Trophoblast cell (in vitro differentiated cells and primary cell): ENCODE results near the gene SDCBP2.

Source experiments
- DNase-seq, 2 donors: peaks; one replicate each; pipeline ENCODE4 v3.0.0-alpha.2; 2016
- H2AFZ ChIP-seq: 2 replicates; pipeline ENCODE4 v1.6.1; 2013; ENCODE audit warnings: low read length, moderate library complexity, mild to moderate bottlenecking; ENCODE audit not compliant: insufficient read depth, poor library complexity
- H2AK5ac ChIP-seq: 2 replicates; pipeline ENCODE4 v1.6.1; 2013; ENCODE audit warnings: mild to moderate bottlenecking, low read length
- H2BK120ac ChIP-seq: 2 replicates; pipeline ENCODE4 v1.6.1; 2013; ENCODE audit warnings: low read length, mild to moderate bottlenecking, moderate library complexity; ENCODE audit not compliant: insufficient read depth, poor library complexity
- H2BK12ac ChIP-seq: 2 replicates; pipeline ENCODE4 v1.6.1; 2013; ENCODE audit warnings: mild to moderate bottlenecking, low read length, moderate library complexity
- H2BK5ac ChIP-seq: 2 replicates; pipeline ENCODE4 v1.6.1; 2013; ENCODE audit warnings: low read length, low read depth, moderate library complexity, mild to moderate bottlenecking; ENCODE audit not compliant: poor library complexity
- H3K14ac ChIP-seq: 2 replicates; pipeline ENCODE4 v1.6.1; 2013; ENCODE audit warnings: mild to moderate bottlenecking, low read length
- H3K18ac ChIP-seq: 2 replicates; pipeline ENCODE4 v1.6.1; 2013; ENCODE audit warnings: mild to moderate bottlenecking, low read length
- H3K23ac ChIP-seq: 2 replicates; pipeline ENCODE4 v1.6.1; 2013; ENCODE audit warnings: low read length
- H3K27ac ChIP-seq: 2 replicates; pipeline ENCODE4 v1.5.1; 2013; ENCODE audit warnings: low read depth, mild to moderate bottlenecking, inconsistent platforms, low read length, moderate library complexity
- H3K27me3 ChIP-seq: 2 replicates; pipeline ENCODE4 v1.6.1; 2013; ENCODE audit warnings: inconsistent platforms, mild to moderate bottlenecking, low read length, moderate library complexity; ENCODE audit not compliant: insufficient read depth
- H3K36me3 ChIP-seq, 2 experiments: 1 replicate in 1 of 2; 2 replicates in 1 of 2; pipeline ENCODE4 v1.6.1; 2013; ENCODE audit warnings: low read length in 2 of 2, mild to moderate bottlenecking in 2 of 2, moderate library complexity in 1 of 2; ENCODE audit not compliant: insufficient read depth in 2 of 2, control insufficient read depth in 1 of 2
- H3K4ac ChIP-seq: 2 replicates; pipeline ENCODE4 v1.6.1; 2013; ENCODE audit warnings: low read depth, mild to moderate bottlenecking, low read length, moderate library complexity
- H3K4me1 ChIP-seq, 2 experiments: 1 replicate in 1 of 2; 2 replicates in 1 of 2; pipeline ENCODE4 v1.6.1; 2013; ENCODE audit warnings: low read length in 2 of 2, mild to moderate bottlenecking in 2 of 2, moderate library complexity in 1 of 2; ENCODE audit not compliant: insufficient read depth in 2 of 2, control insufficient read depth in 1 of 2
- H3K4me2 ChIP-seq: 2 replicates; pipeline ENCODE4 v1.6.1; 2013; ENCODE audit warnings: inconsistent platforms, mild to moderate bottlenecking, low read length, moderate library complexity
- H3K4me3 ChIP-seq: 2 replicates; pipeline ENCODE4 v1.5.1; 2013; ENCODE audit warnings: mild to moderate bottlenecking, low read depth, low read length, inconsistent platforms
- H3K79me1 ChIP-seq: one replicate; pipeline ENCODE4 v1.6.1; 2013; ENCODE audit warnings: low read length
- H3K79me2 ChIP-seq: 2 replicates; pipeline ENCODE4 v1.6.1; 2013; ENCODE audit warnings: low read length, mild to moderate bottlenecking; ENCODE audit not compliant: control insufficient read depth, insufficient read depth, poor library complexity
- H3K9ac ChIP-seq: 2 replicates; pipeline ENCODE4 v1.6.1; 2013; ENCODE audit warnings: mild to moderate bottlenecking, low read length
- H3K9me3 ChIP-seq: 2 replicates; pipeline ENCODE4 v1.6.1; 2013; ENCODE audit warnings: low read depth, mild to moderate bottlenecking, control low read depth, inconsistent platforms, low read length; ENCODE audit not compliant: insufficient read depth
- H4K12ac ChIP-seq: 2 replicates; pipeline ENCODE4 v1.6.1; 2013; ENCODE audit warnings: low read depth, mild to moderate bottlenecking, low read length, moderate library complexity
- H4K8ac ChIP-seq: 2 replicates; pipeline ENCODE4 v1.6.1; 2013; ENCODE audit warnings: low read depth, mild to moderate bottlenecking, low read length, moderate library complexity
- H4K91ac ChIP-seq: one replicate; pipeline ENCODE4 v1.6.1; 2013; ENCODE audit warnings: low read depth, mild to moderate bottlenecking, low read length, moderate library complexity
- WGBS: extraction: QIAGEN DNeasy Blood & Tissue Kit; methylation state at CpG from one replicate; pipeline ENCODE4 v1.1.7; 2013; ENCODE audit warnings: missing lambda C conversion rate; ENCODE audit not compliant: insufficient read length, insufficient coverage; ENCODE audit errors: extremely low coverage; 5-methylcytosine and 5-hydroxymethylcytosine counted together

SDCBP2 gene

DNA sequence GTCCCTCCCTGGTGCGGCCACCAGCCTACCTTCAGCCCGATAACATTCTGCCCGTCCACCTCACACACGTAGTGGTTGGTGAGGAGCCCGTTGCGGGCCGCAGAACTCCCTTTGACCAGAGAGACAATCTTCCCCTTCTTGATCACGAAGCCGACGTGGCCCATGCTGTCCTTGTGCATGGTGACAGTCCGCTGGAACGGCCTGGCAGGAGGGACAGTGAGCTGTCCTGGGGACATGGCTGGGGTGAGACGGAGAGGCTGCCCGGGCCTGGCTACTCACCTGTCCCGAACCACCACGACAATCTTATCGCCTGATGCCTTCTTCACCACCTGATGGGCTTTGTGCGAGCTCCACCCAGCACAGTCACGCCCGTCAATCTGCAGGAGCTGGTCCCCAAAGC is 16.6 kb downstream of the SDCBP2 start:
- Histone ChIP-seq H3K79me2 (no peaks in the 10 kb centered on the region), H4K8ac (no peak overlapping the region), H3K23ac (no peak overlapping the region), H3K79me1 (no peaks in the 10 kb centered on the region), H2BK12ac (no peak overlapping the region), H2AFZ (no peak overlapping the region), H3K27ac (no peak overlapping the region), H2BK120ac (no peak overlapping the region), H3K9me3 (peaks cover 2% of the 10 kb centered on the region), H3K4ac (no peak overlapping the region), H3K4me3 (no peak overlapping the region), H2BK5ac (no peak overlapping the region), H3K36me3 (no peaks in the 10 kb centered on the region), H3K18ac (no peak overlapping the region), H3K14ac (no peak overlapping the region), H3K4me1 (peaks cover 0 to 3% of the 10 kb centered on the region in 2 experiments), H3K27me3 (no peaks in the 10 kb centered on the region), H3K4me2 (no peak overlapping the region), H4K12ac (no peak overlapping the region), H3K9ac (no peak overlapping the region), H4K91ac (no peak overlapping the region), H2AK5ac (no peak overlapping the region)
- no CpG with 5 or more reads among the region's 20 CpGs for WGBS
- DNase-seq: no peak

DNA sequence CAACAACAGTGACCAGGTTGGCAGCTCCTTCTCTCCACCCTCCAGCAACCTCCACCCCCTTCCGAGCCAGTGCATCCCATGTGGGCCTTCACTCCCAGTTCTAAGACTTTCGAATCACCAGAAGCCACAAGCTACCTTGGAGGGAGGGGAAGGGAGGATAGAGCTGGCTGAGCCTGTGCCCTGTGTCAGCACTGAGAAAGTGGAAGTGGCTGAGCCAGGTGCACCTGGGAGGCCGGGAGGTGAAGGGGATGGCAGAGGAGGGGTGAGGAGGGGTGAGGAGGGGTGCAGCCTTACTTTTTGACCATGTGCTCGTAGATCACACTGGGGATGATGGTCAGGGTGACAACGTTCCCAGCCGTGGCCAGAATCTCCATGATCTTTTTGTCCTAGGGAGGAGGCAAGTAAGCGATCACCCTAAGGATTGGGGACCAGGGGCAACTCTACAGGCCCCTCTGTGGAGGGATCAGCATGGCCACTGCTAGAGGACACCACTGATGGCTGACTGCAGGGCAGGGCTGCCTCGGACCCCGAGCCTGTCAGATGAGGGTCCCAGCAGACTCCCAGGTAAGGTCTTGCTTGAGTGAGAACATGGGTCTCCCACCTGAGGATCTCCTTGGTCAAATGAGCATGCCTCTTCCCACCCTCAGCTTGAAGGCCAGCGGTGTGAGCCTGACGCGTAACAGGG is 18.3 kb downstream of the SDCBP2 start:
- Histone ChIP-seq H3K14ac (no peak overlapping the region), H3K4me3 (no peak overlapping the region), H3K4ac (no peak overlapping the region), H2AFZ (no peak overlapping the region), H3K4me1 (peaks cover 0 to 3% of the 10 kb centered on the region in 2 experiments), H3K27ac (no peak overlapping the region), H3K36me3 (no peaks in the 10 kb centered on the region), H3K79me1 (no peaks in the 10 kb centered on the region), H2AK5ac (no peak overlapping the region), H4K12ac (no peak overlapping the region), H3K79me2 (no peaks in the 10 kb centered on the region), H3K4me2 (no peak overlapping the region), H2BK12ac (no peak overlapping the region), H2BK120ac (no peak overlapping the region), H4K8ac (no peak overlapping the region), H4K91ac (no peak overlapping the region), H3K23ac (no peak overlapping the region), H3K18ac (no peak overlapping the region), H3K9ac (no peak overlapping the region), H3K9me3 (peaks cover 2% of the 10 kb centered on the region), H3K27me3 (no peaks in the 10 kb centered on the region), H2BK5ac (no peak overlapping the region)
- no CpG with 5 or more reads among the region's 12 CpGs for WGBS
- no peak for DNase-seq

DNA sequence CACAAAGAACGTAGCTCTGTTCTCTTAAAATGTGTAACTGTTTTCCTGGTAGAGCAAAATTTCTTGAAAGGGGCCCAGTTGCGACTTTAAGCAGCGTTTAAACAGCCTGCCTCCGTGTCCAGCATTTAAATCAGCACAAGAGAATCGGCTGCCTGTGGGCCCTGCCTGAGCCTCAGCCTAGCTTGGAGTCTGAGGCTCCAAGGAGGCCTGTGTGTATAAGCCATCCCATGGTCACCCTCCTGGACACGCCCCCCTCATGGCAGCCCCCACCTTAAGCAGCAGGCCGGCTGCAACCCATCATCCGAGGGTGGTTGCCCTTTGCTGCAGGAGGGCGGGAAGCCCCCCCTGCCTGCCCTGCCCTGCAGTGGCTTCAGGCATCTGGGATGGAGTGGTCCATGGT is 18.9 kb downstream of the SDCBP2 start:
- Histone ChIP-seq H3K27me3 (no peaks in the 10 kb centered on the region), H2AFZ (no peak overlapping the region), H2BK5ac (no peak overlapping the region), H2AK5ac (no peak overlapping the region), H3K4me1 (peaks cover 0 to 3% of the 10 kb centered on the region in 2 experiments), H3K79me2 (no peaks in the 10 kb centered on the region), H3K4me3 (no peak overlapping the region), H3K9me3 (peaks cover 2% of the 10 kb centered on the region), H2BK120ac (no peak overlapping the region), H3K27ac (no peak overlapping the region), H2BK12ac (no peak overlapping the region), H4K12ac (no peak overlapping the region), H3K9ac (no peak overlapping the region), H4K8ac (no peak overlapping the region), H3K4ac (no peak overlapping the region), H4K91ac (no peak overlapping the region), H3K4me2 (no peak overlapping the region), H3K18ac (no peak overlapping the region), H3K79me1 (no peaks in the 10 kb centered on the region), H3K23ac (no peak overlapping the region), H3K36me3 (no peaks in the 10 kb centered on the region), H3K14ac (no peak overlapping the region)
- WGBS: no CpG with 5 or more reads among the region's 9 CpGs
- DNase-seq: no peak

DNA sequence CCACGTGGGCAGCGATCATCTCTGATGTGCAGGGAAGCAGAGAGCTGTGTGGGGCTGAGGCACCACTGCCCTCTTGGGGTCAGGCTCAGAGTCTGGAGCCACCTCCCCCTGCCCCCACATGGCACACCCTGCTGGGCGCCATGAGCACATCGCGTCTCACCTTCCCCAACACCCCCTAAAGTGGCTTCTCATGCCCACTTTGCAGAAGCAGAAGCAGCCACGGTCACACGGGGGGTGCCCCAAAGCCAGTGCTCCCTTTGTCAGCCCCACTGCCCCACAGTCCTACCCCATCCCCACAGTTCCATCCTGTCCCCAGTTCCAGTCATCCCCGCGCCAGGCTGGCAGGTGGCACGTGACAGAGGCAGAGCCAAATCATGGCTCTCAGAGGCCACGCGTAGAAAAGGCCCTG is 19.5 kb downstream of the SDCBP2 start:
- H3K14ac ChIP-seq: no peak overlapping the region
- H3K9me3 ChIP-seq: peaks cover 2% of the 10 kb centered on the region
- H3K9ac ChIP-seq: no peak overlapping the region
- H3K79me2 ChIP-seq: no peaks in the 10 kb centered on the region
- H3K4me2 ChIP-seq: no peak overlapping the region
- no peak overlapping the region for H2AK5ac ChIP-seq
- no peak overlapping the region for H2BK5ac ChIP-seq
- no peak overlapping the region for H3K23ac ChIP-seq
- no peak overlapping the region for H2BK120ac ChIP-seq
- H2AFZ ChIP-seq: no peak overlapping the region
- H3K18ac ChIP-seq: no peak overlapping the region
- no peaks in the 10 kb centered on the region for H3K36me3 ChIP-seq
- no peak overlapping the region for H4K12ac ChIP-seq
- H4K91ac ChIP-seq: no peak overlapping the region
- no CpG with 5 or more reads among the region's 12 CpGs for WGBS
- H3K79me1 ChIP-seq: no peaks in the 10 kb centered on the region
- H3K4me3 ChIP-seq: no peak overlapping the region
- no peak overlapping the region for H4K8ac ChIP-seq
- no peak overlapping the region for H2BK12ac ChIP-seq
- H3K27ac ChIP-seq: no peak overlapping the region
- DNase-seq: no peak
- H3K4me1 ChIP-seq: peaks cover 0 to 3% of the 10 kb centered on the region in 2 experiments
- H3K4ac ChIP-seq: no peak overlapping the region
- H3K27me3 ChIP-seq: no peaks in the 10 kb centered on the region
